Measurements from ENCODE around the gene ZFAND5. TPM values are rescaled to one million over a fixed set of nuclear protein-coding genes. Genes with fewer than 3 reads are reported as not detected.

ZFAND5 gene
- total and polyA plus RNA-seq, 4 donors, result 147 to 369 (median 169) TPM

DNA sequence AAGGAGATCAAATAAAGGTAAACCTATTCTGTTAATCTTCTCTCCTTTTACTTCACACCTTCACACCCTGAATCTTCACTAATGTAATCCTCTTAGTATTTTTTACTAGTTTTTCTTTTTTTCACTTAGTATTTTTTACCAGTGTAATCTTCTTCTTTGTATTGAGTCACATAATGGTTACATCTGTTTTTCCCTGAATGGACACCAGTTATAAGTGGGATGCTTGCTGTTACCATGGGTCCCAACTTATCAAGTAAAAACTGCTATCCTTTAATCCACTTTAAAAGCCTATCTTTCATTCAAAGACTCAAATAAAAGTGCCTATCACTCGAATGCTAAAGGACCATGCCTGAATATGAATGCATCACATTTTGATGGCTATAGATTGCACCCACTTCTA lies 15.1 kb downstream of the ZFAND5 start:
- Histone ChIP-seq H3K4me3 (no peak overlapping the region), H3K27me3 (ENCODE audit: control insufficient read depth in 3 of 3, insufficient read depth in 3 of 3, low read length in 2 of 3) (no peaks in the 10 kb centered on the region), H3K9me3 (ENCODE audit: control insufficient read depth in 4 of 4, insufficient read depth in 3 of 4, low read length in 3 of 4) (peaks cover 0 to 1% (median 0%) of the 10 kb centered on the region in 4 donors), H3K9ac (ENCODE audit: insufficient read depth in 1 of 2, low read length in 2 of 2) (no peak overlapping the region), H3K27ac (ENCODE audit: low read depth in 1 of 2, low read length in 1 of 2) (no peak overlapping the region), H3K36me3 (ENCODE audit: control insufficient read depth in 4 of 4, insufficient read depth in 4 of 4, low read length in 4 of 4) (peaks cover 3 to 13% (median 8%) of the 10 kb centered on the region in 4 donors), H3K4me1 (ENCODE audit: control insufficient read depth in 5 of 5, insufficient read depth in 5 of 5, low read length in 5 of 5) (peaks cover 0 to 6% (median 0%) of the 10 kb centered on the region in 5 donors)
- TF ChIP-seq, protein P1, sequence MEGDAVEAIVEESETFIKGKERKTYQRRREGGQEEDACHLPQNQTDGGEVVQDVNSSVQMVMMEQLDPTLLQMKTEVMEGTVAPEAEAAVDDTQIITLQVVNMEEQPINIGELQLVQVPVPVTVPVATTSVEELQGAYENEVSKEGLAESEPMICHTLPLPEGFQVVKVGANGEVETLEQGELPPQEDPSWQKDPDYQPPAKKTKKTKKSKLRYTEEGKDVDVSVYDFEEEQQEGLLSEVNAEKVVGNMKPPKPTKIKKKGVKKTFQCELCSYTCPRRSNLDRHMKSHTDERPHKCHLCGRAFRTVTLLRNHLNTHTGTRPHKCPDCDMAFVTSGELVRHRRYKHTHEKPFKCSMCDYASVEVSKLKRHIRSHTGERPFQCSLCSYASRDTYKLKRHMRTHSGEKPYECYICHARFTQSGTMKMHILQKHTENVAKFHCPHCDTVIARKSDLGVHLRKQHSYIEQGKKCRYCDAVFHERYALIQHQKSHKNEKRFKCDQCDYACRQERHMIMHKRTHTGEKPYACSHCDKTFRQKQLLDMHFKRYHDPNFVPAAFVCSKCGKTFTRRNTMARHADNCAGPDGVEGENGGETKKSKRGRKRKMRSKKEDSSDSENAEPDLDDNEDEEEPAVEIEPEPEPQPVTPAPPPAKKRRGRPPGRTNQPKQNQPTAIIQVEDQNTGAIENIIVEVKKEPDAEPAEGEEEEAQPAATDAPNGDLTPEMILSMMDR (IDR thresholded peaks at IDR 0.05; ENCODE audit: control extremely low read depth, extremely low read depth), result no peak
- no peak for DNase-seq
- WGBS, 2 donors, result 75 to 78% methylated on average over 1 of the region's 1 CpG
- ATAC-seq (ENCODE audit: insufficient read depth, low FRiP score), result no peak

DNA sequence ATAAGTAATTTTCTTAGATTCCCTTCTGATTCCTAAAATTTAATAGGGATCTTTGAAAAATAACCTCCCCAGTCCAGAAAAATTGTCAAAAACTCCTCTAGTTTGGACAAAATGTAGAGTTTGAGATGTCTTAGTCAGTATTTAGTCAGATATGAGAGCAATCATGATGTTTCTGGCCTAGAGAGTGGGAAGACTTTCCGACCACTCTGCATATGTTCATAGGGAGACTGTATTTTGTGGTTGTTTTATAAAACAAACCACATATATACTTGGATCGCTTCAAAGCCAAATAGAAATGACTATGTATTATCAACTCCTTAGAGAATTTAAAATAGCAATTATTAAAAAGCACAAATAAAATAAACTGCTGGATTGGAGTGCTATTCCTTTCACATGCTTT lies 15.8 kb downstream of the ZFAND5 start:
- no peaks in the 10 kb centered on the region for H3K27me3 ChIP-seq (ENCODE audit: control insufficient read depth in 3 of 3, insufficient read depth in 3 of 3, low read length in 2 of 3)
- 89 to 95% methylated on average over 2 of the region's 2 CpGs for WGBS, 2 donors
- ATAC-seq (ENCODE audit: insufficient read depth, low FRiP score) (no peak), DNase-seq (no peak)
- peaks cover 0 to 1% (median 0%) of the 10 kb centered on the region in 4 donors for H3K9me3 ChIP-seq (ENCODE audit: control insufficient read depth in 4 of 4, insufficient read depth in 3 of 4, low read length in 3 of 4)
- H3K4me3 ChIP-seq, result no peak overlapping the region
- no peak overlapping the region for H3K9ac ChIP-seq (ENCODE audit: insufficient read depth in 1 of 2, low read length in 2 of 2)
- H3K4me1 ChIP-seq (ENCODE audit: control insufficient read depth in 5 of 5, insufficient read depth in 5 of 5, low read length in 5 of 5), result peaks cover 0 to 6% (median 0%) of the 10 kb centered on the region in 5 donors
- TF ChIP-seq, protein P1 (IDR thresholded peaks at IDR 0.05; ENCODE audit: control extremely low read depth, extremely low read depth), result no peak
- peaks cover 0 to 8% (median 4%) of the 10 kb centered on the region in 4 donors for H3K36me3 ChIP-seq (ENCODE audit: control insufficient read depth in 4 of 4, insufficient read depth in 4 of 4, low read length in 4 of 4)
- no peak overlapping the region for H3K27ac ChIP-seq (ENCODE audit: low read depth in 1 of 2, low read length in 1 of 2)

DNA sequence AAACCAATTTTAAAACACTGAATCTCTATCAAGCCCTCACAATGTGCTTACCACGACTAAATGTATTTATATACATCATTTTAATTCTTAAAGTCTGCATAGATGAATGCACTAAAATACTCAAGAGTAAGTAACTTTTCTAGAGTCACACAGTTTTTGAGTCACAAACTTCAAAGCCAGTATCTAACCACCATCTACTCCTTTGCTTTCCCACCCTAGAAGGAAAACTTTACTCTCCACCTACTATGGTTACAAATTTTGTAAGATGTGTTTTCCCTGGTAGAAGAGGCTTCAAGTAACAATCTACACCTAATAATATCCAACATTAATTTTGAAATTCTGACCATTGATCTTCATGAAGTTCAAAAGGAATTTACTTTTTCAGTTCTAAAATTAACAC lies 18.7 kb downstream of the ZFAND5 start:
- 85 to 97% methylated on average over 1 of the region's 1 CpG for WGBS, 2 donors
- H3K27me3 ChIP-seq (ENCODE audit: control insufficient read depth in 3 of 3, insufficient read depth in 3 of 3, low read length in 2 of 3), result no peaks in the 10 kb centered on the region
- no peak overlapping the region for H3K27ac ChIP-seq (ENCODE audit: low read depth in 1 of 2, low read length in 1 of 2)

More for the DNA sequence above, 18.7 kb downstream of the ZFAND5 start:
- Histone ChIP-seq H3K4me1 (ENCODE audit: control insufficient read depth in 5 of 5, insufficient read depth in 5 of 5, low read length in 5 of 5) (no peaks in the 10 kb centered on the region), H3K9ac (ENCODE audit: insufficient read depth in 1 of 2, low read length in 2 of 2) (no peak overlapping the region), H3K4me3 (no peak overlapping the region), H3K9me3 (ENCODE audit: control insufficient read depth in 4 of 4, insufficient read depth in 3 of 4, low read length in 3 of 4) (no peaks in the 10 kb centered on the region), H3K36me3 (ENCODE audit: control insufficient read depth in 4 of 4, insufficient read depth in 4 of 4, low read length in 4 of 4) (no peaks in the 10 kb centered on the region)
- no peak for ATAC-seq (ENCODE audit: insufficient read depth, low FRiP score)
- TF ChIP-seq, protein P1 (IDR thresholded peaks at IDR 0.05; ENCODE audit: control extremely low read depth, extremely low read depth), result no peak
- DNase-seq, result no peak
